Neural crest cell (in vitro differentiated cells): ENCODE measurements around the gene DNAH3. TPM values are rescaled to one million over a fixed set of nuclear protein-coding genes. Genes with fewer than 3 reads are reported as not detected.
A peak's percentile ranks its signal among the peaks of the same experiment; 100 is the strongest.

Source experiments
- DNase-seq: peaks from one replicate; pipeline ENCODE4 v3.0.0; 2021; ENCODE audit warnings: low read depth, mixed read lengths, low spot score
- H3K27ac Mint-ChIP-seq: one replicate; pipeline ENCODE4 v1.8.0; 2021; ENCODE audit warnings: mild to moderate bottlenecking, mixed read lengths; ENCODE audit not compliant: unreplicated experiment
- H3K27me3 Mint-ChIP-seq: 2 replicates; pipeline ENCODE4 v1.8.0; 2021; ENCODE audit warnings: low read depth, mild to moderate bottlenecking, mixed read lengths
- H3K36me3 Mint-ChIP-seq: 2 replicates; pipeline ENCODE4 v1.8.0; 2021; ENCODE audit warnings: low read depth, mild to moderate bottlenecking, mixed read lengths
- H3K4me1 Mint-ChIP-seq: 2 replicates; pipeline ENCODE4 v1.8.0; 2021; ENCODE audit warnings: mixed read lengths
- H3K4me3 Mint-ChIP-seq: one replicate; pipeline ENCODE4 v1.8.0; 2021; ENCODE audit warnings: mild to moderate bottlenecking, mixed read lengths
- H3K9me3 Mint-ChIP-seq: 2 replicates; pipeline ENCODE4 v1.8.0; 2021; ENCODE audit warnings: mixed read lengths
- CTCF ChIP-seq: fragments of 200-600 bp; sonication (generic); conservative IDR thresholded peaks from 2 replicates; pipeline ENCODE4 v1.5.0; 2021; ENCODE audit warnings: antibody characterized with exemption, mild to moderate bottlenecking
- total RNA-seq: library from RNA; stranded (reverse); gene quantifications from 2 replicates; pipeline ENCODE4 v1.2.1, GENCODE V29; 2021

The DNAH3 gene
- total RNA-seq, 1 donor from 2014 or later, result 0.07 TPM

- no peak for DNase-seq
- no peaks in the 10 kb centered on the region for H3K36me3 Mint-ChIP-seq
- H3K9me3 Mint-ChIP-seq, result peaks cover 3% of the 10 kb centered on the region
- no peak overlapping the region for H3K27ac Mint-ChIP-seq
- no peaks in the 10 kb centered on the region for H3K4me1 Mint-ChIP-seq
- peaks cover 3% of the 10 kb centered on the region for H3K27me3 Mint-ChIP-seq
- no peak overlapping the region for H3K4me3 Mint-ChIP-seq
- no peak for TF ChIP-seq CTCF
Measured at GRCh38 chr16:21023509-21024202, 127.0 kb downstream of the DNAH3 start.

- Mint-ChIP-seq H3K4me1 (no peaks in the 10 kb centered on the region), H3K4me3 (no peak overlapping the region), H3K27ac (no peak overlapping the region), H3K9me3 (peaks cover 3% of the 10 kb centered on the region), H3K36me3 (no peaks in the 10 kb centered on the region), H3K27me3 (peaks cover 8% of the 10 kb centered on the region)
- no peak for TF ChIP-seq CTCF
- DNase-seq, result no peak
Measured at GRCh38 chr16:21021316-21021715, 129.3 kb downstream of the DNAH3 start.

GRCh38 chr16:21009815-21010214 lies 140.8 kb downstream of the DNAH3 start:
- Mint-ChIP-seq H3K27me3 (peaks cover 22% of the 10 kb centered on the region), H3K4me3 (no peak overlapping the region), H3K27ac (no peak overlapping the region), H3K36me3 (peaks cover 5% of the 10 kb centered on the region), H3K9me3 (peaks cover 6% of the 10 kb centered on the region), H3K4me1 (peaks cover 5% of the 10 kb centered on the region)
- DNase-seq, result no peak
- no peak for TF ChIP-seq CTCF

GRCh38 chr16:21005008-21005407 lies 145.6 kb downstream of the DNAH3 start:
- Mint-ChIP-seq H3K27ac (no peak overlapping the region), H3K27me3 (peaks cover 28% of the 10 kb centered on the region), H3K4me3 (no peak overlapping the region), H3K36me3 (no peaks in the 10 kb centered on the region), H3K9me3 (no peaks in the 10 kb centered on the region), H3K4me1 (peaks cover under 1% of the 10 kb centered on the region)
- DNase-seq, result no peak
- TF ChIP-seq CTCF, result no peak

GRCh38 chr16:21001262-21001661 lies 149.4 kb downstream of the DNAH3 start:
- DNase-seq, result no peak
- H3K27me3 Mint-ChIP-seq, result peaks cover 27% of the 10 kb centered on the region
- no peaks in the 10 kb centered on the region for H3K9me3 Mint-ChIP-seq
- no peak overlapping the region for H3K27ac Mint-ChIP-seq
- no peak overlapping the region for H3K4me3 Mint-ChIP-seq
- H3K4me1 Mint-ChIP-seq, result no peaks in the 10 kb centered on the region
- no peaks in the 10 kb centered on the region for H3K36me3 Mint-ChIP-seq
- peak; percentile 47 for TF ChIP-seq CTCF
